Putamen (tissue), 1 donor: ENCODE data around the gene DPP4.

Experiments used
- DNase-seq: peaks from one replicate; pipeline ENCODE4 v3.0.0-alpha.2; 2016; ENCODE audit warnings: low spot score

Gene DPP4

DNA sequence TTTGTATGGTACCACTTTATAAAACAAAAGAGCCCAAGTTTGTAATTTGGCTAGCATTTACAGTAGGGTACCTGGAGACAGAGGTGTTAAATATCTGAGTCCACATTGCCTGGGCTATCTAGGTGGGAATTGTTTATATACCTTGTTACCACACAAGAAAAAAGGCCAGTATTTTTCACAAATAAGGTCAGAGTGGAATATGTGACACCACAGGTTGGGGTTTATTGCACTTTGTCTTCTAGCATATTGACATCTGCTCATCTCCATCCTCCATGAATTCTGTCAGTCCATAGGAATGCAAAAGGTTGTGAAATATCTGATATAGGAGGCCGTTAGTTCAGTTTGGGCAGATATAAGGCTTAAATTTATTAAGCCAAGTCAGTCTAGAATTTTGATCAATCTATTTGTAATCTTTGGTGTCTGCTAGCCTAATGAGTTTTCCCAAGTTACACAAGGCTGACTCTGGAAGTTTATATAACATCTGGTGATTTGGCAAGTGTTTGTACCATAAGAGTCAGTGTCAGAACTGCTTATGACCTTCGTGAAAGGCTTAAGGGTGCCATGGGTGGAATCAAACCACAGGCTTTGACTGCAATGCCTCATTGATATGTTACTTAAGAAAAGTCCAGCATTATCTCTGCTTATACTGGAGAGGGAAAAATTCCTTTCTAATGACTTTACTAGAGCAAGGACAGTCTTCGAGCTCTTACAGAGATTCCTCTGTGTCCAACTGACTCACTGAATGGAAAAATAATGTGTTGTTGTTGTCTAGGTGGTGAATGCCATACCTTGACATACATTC is 11.3 kb upstream of the DPP4 start:
- no peak for DNase-seq

DNA sequence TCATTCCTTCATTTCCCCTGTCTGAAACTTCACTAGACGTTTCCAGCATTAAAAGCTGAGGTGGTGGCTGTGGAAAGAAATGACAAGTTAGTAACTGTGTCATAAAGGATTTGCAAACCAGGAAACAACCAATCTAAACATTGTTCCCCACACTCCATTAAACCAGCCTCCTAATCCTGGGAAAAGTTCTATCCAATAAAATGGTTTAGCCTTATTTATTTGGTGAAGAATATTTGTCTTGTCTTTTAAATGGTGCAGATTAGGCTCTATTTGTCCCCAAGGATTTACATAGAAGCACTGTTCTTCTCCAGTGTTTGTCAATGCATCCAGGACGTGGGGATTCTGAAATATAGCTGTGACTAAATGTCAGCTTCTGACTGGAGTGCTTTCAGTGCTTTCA is 10.5 kb upstream of the DPP4 start:
- no peak for DNase-seq

DNA sequence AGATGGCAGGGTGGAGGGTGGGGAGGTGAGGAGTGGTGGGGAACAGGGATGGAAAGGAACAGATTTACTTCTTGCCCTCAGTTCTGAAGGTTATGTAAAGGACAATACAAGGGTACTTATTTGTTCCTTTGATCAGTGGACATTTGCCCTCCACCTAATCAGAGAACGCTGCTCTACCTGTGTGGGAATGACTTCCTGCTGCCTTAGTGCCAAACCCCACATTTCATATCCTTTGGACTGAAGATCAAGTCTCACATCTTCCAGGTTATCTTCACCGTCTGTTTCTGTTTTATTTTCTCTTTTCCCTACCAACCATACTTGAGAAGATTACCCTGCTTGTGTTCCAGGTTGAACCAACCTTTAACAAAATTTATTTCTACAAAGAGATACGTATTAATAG is 8.7 kb upstream of the DPP4 start:
- no peak for DNase-seq

GRCh38 chr2:162082036-162082435 is 8.0 kb upstream of the DPP4 start:
- no peak for DNase-seq

GRCh38 chr2:162079514-162079913 is 5.5 kb upstream of the DPP4 start:
- DNase-seq, result no peak

DNA sequence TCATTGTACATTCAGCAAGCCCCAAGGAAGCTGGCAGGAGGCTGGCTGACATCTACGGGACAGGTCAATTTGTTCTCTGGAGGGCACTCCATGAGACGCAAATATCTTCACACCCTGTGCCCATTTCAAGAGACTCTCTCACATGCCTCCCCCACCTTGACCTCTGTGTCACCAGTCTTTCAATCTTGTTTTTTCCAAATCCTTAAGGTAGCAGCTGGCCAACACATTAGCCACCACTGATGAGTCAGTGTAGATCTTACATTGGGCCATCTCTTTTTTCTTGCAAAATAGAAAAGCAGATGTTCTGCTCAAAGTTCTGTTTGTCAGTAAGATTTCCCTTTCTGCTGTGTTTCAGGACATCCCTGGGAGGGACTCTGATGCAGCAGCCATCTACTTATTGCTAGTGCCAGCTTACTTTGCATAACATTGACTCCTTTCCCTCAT is 1.7 kb upstream of the DPP4 start:
- no peak for DNase-seq

DNA sequence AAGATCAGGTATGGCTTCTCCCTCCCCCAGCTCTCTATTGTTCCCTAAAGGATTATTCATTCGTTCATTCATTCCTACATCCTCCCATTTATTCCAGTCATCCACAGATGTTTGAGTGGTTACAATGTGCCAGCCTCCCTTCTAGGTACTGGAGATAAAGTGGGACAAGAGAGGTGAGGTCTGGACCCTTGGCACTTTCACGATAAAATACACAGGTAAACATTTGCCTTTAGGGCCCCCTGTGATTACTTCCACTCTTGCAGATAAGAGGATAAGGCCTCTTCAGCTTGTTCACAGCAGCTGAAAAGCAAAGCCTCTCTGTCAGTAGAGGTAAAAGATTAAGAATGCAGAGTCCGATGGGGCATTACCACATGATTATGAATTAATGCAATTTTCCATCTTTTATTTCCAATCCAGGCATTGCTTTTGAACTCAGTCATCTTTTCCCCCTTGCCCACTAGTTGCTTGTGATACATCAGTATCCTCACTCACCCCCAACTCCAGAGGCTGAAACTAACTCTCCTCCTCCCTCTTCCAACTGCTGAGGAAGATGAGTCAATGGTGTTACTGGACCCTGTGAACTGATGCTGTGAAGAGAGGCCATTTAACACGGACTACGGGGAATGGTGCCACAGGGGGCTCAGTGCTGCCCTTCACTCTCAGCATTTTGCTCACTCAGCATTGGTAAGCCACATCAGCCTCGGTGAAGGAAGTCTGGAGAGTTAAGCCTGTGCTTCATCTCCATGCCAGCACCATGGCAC is 1.1 kb upstream of the DPP4 start:
- no peak for DNase-seq

DNA sequence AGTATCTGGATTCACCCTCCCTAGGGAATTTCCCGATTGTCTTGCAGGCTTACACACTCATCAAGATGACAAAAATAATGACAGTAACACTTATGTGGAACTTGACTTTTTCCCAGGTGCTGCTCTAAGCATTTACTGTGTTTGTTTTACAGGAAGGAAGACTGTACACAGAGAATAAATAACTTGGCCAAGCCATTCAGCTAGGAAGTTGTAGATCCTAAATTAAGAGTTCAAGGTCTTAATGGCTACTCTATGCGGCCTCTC is 549 bp upstream of the DPP4 start:
- DNase-seq, result no peak

- DNase-seq, result no peak
Measured at GRCh38 chr2:162072976-162073887, 783 bp downstream of the DPP4 start.

DNA sequence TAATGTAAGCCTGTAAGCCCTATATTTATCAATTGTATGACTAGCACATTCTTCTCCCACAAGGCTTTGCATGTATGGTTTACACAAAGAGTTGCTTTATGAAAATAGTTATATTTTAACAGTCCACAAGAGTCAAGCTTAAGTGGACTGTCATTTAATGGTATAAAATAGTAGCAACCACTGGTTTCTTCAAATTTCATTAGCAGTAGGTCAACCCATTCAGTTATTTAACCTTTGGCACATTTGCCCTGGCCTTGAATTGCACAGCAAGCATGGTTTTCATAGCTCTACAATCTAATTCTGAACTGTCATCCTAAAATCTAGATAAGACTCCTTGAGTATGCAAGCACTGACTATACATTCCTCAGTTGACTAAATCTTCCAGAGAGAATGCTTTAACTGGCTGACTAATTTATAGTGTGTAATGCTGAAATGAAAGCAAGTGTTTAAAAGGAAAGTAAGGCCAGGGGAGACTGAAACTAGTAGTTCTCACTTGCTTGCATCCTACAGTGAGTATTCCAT is 1.8 kb downstream of the DPP4 start:
- no peak for DNase-seq

- no peak for DNase-seq
Measured at GRCh38 chr2:162071001-162071400, 3.0 kb downstream of the DPP4 start.

GRCh38 chr2:162070228-162070936 is 3.6 kb downstream of the DPP4 start:
- no peak for DNase-seq

- no peak for DNase-seq
Measured at GRCh38 chr2:162069267-162069903, 4.6 kb downstream of the DPP4 start.

DNA sequence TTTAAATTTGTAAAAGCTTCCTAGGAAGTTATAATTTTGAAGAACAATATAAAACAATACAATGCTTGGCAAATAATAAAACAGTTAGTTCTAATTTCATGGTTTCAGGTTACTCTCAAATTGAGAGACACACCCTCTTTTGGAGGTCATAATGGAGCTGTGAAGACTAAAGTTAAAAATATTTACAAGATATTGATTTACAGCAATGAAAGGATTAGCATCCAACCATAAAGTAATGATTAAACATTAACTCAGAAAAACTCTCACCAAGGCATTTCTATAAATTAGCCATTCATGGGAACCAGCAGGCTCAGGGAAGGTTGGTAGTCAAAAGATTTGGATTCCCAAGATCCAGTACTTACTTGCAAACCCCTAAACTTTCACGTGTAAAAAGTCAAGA is 6.4 kb downstream of the DPP4 start:
- no peak for DNase-seq

DNA sequence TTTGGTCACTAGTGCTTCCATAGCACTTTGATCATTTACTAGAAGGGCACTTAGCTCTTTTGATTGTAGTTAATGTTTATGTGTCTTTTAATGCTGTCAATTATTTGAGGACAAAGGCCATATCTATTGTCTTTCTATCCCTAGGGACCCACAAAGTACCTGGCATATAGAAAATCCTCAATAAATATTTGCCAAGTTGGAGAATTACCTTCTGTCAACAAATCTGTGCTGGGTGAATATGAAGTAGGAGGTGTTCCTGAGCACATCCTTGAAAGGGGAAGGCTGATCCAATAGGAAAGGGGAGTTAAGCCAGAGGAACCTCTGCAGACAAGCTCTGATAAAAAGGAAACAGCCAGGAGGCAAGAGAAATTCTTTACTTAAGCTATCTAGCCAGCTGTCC is 8.2 kb downstream of the DPP4 start:
- DNase-seq, result no peak

DNA sequence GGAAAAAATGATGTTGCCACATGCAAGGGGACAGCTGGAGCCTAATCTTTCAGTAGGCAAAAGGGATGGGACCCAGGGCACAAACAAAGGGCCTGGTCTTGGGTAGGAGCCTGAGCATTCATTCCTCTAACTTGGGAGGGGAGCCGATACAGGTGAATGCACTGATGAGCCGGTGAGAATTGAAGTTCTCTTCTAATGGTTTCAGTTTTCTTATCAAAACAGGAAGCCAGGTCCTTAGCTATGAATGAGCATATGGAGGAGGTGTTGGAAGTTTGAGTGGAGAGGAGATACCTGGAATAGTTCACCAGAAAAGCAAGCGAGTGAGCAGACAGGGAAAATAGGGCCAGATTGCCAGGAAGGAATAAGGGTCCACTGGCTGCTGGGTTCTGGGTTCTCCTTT is 10.1 kb downstream of the DPP4 start:
- no peak for DNase-seq

DNA sequence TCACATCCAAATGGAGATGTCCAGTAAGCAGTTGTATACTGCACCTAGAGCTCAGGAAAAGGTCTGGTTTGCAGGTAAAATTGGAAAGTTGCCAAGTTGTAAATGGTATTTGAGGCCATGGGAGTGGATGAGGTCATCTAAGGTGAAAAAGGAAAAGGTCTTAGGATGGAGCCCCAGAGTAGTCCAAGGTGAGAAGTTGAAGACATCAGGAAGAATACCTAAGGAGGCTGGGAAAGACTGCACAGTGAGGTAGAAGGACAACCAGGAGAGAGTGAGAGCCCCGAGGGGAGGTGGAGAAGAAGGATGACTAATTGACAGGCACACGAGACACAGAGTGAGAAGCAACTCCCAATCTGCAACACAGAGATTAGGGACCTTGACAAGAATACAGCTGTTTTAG is 10.7 kb downstream of the DPP4 start:
- DNase-seq, result no peak

DNA sequence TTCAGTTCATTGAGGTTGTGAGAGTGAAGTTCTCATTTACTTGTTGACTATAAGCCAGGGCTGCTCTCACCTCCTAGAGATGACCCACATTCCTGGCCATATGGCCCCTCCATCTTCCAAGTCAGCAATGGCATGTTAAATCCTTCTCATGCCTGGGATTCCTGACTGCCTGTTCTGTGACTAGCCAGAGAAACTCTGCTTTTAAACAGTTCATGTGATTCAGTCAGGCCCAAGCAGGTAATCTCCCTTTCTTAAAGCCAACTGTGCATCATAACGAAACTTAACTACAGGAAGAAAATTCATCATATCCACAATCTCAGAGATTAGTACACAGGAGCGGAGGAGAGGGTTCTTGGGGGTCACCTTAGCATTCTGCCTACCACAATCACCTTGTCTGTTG is 11.5 kb downstream of the DPP4 start:
- no peak for DNase-seq

DNA sequence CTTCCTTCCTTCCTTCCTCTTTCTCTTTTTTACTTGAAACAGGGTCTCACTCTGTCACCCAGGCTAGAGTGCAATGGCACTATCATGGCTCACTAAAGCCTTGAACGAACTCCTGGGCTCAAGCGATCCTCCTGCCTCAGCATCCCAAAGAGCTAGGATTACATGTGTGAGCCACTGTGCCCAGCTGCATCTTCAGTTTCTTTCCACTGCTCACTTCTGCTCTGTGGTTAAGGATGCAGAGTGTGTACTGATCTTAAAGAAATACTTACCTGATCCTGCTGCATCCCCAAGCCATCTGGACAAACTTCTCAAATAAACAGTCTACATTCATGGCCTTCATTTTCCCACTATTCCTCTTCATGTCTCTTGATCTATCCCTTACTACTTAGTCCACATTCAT is 13.0 kb downstream of the DPP4 start:
- DNase-seq, result no peak

DNA sequence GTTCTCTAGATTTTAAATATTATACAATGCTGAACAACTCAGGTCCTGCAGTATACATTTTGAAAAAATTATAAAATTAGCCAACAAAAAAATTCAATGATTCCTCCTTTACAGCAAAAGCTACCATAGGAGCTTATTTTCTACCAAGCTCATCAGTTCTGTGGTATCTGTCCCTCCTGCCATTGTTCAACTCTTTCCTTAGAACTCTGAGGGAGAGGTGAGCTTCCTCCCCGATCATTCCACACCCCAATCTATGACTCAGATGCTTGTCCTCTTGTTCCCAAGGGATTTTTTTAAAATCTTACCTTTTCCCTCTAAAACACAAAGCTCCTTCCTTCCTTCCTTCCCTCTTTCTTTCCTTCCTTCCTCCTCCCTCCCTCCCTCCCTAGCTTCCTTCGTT is 13.5 kb downstream of the DPP4 start:
- no peak for DNase-seq

- DNase-seq, result no peak
Measured at GRCh38 chr2:162058973-162059668, 14.9 kb downstream of the DPP4 start.
